ENCODE measurements around the gene SLC38A5. TPM values are rescaled to one million over a fixed set of nuclear protein-coding genes. Genes with fewer than 3 reads are reported as not detected.

Gene SLC38A5
- total RNA-seq, 4 donors from 2014 or later: 21.8 to 34.2 (median 25.4) TPM

DNA sequence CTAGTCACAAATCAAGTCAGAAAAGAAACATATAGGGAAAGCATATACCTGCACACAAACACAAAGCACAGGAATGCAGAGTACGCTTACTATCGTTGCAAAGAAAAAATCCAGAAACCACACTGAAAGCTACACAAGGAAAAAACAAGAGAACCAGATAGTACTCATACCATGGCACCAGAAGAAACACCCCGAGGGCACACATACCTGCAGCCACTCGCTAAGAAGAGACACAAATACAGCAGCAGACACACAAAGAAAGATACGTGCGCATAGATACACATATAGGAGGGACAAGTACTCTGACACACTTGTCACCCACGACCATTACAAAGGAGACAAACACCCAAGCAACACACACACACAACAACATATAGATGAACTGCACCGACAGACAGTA is 1.4 kb upstream of the SLC38A5 start:
- intact Hi-C loops (cut with DNase I; ENCODE audit: low total_unique reads): no loop called here
- no peak for DNase-seq (ENCODE audit: low spot score in 2 of 2)
- WGBS, 2 donors: 57 to 64% methylated on average over 8 of the region's 8 CpGs
- H3K4me3 ChIP-seq (ENCODE audit: low read depth, poor library complexity, severe bottlenecking): no peak overlapping the region
- TF ChIP-seq, protein P1, sequence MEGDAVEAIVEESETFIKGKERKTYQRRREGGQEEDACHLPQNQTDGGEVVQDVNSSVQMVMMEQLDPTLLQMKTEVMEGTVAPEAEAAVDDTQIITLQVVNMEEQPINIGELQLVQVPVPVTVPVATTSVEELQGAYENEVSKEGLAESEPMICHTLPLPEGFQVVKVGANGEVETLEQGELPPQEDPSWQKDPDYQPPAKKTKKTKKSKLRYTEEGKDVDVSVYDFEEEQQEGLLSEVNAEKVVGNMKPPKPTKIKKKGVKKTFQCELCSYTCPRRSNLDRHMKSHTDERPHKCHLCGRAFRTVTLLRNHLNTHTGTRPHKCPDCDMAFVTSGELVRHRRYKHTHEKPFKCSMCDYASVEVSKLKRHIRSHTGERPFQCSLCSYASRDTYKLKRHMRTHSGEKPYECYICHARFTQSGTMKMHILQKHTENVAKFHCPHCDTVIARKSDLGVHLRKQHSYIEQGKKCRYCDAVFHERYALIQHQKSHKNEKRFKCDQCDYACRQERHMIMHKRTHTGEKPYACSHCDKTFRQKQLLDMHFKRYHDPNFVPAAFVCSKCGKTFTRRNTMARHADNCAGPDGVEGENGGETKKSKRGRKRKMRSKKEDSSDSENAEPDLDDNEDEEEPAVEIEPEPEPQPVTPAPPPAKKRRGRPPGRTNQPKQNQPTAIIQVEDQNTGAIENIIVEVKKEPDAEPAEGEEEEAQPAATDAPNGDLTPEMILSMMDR (IDR thresholded peaks at IDR 0.05): no peak
- TF ChIP-seq POLR2A (IDR thresholded peaks at IDR 0.05): no peak

DNA sequence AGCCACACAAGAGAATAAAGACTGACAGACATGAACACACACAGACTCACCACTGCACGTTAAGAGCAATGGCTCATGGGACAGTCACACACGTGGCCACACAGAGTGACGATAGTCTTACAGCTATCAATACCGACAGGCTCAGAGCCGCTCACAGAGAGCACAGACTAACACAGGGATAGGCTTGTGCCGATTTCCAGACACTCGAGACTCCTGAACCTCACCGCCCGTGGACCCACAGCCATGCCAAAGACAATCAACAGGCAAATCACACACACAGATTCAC is 716 bp upstream of the SLC38A5 start:
- intact Hi-C loops (cut with DNase I; ENCODE audit: low total_unique reads): no loop called here
- 58 to 80% methylated on average over 9 of the region's 9 CpGs for WGBS, 2 donors
- no peak for DNase-seq (ENCODE audit: low spot score in 2 of 2)
- TF ChIP-seq, protein P1 (IDR thresholded peaks at IDR 0.05): no peak
- no peak for TF ChIP-seq POLR2A (IDR thresholded peaks at IDR 0.05)
- H3K4me3 ChIP-seq (ENCODE audit: low read depth, poor library complexity, severe bottlenecking): no peak overlapping the region

DNA sequence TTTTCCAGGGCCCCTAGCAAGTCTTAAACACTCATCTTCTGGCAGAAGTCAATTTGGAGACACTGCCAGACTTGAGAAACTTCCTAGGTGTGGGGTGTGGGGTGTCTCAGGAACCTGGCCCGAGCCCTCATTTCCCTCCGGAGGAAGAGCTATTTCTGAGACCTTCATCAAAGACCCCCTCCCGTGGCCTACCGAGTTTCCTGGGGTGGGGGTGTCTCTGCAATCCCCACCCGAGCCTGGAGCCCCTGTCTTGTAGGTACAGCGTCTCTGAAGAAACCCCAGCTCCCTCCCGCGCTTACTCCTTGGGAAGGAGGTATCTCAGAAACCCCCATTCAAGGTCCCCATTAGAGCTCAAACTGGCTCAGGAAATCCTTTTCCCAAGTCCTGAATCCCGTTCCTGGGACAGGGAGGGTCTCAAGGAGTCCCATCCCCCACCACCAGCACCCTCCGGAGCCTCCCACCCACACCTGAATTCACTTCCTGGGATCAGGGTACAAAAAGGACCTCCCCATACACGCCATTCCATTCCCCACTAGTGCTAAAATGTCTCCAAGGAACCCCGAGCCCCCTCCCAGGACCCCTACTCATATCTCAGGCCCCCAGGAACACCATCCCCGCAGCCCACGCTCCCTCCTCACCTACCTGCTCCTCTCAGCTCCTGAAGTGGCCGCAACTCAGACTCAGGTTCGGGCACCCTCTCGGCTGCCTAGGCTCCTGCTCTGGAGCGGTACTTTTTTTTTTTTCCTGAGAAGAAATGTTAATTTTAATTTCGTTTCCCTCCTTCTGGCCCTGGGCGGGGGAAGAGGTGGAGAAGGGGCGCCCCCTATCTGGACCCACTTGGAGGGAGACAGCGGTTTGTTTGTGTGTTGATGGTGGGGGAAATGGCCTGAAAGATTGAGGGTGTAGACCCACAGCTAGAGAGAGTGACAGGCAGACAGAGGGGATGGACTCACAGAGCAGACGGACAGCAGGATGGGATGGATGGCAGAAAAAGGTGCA is 1.1 kb downstream of the SLC38A5 start:
- no peak for DNase-seq (ENCODE audit: low spot score in 2 of 2)
- no peak overlapping the region for H3K4me3 ChIP-seq (ENCODE audit: low read depth, poor library complexity, severe bottlenecking)

DNA sequence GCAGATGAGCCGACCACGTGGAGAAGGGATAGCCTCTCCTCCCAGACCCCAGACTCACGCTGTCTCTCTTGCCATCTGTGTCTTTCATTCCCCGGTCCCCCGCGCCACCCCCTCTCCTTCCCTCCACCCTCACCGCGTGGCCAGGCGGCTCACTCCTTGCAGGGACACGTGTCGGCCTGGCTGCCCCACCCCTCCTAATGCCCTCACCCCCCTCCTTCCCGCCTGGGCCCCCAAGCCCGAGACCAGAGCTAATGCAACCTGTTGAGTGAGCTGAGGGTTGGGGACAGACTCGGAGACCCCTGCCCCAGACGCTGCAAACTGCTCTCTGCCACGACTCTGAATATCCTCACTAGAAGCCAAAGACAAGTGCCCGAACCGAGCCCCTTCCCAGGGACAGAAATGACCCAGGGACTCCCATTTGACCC is 1.8 kb downstream of the SLC38A5 start:
- intact Hi-C loops (cut with DNase I; ENCODE audit: low total_unique reads): no loop called here
- H3K4me3 ChIP-seq (ENCODE audit: low read depth, poor library complexity, severe bottlenecking): no peak overlapping the region
- no peak for DNase-seq (ENCODE audit: low spot score in 2 of 2)
- 11 to 30% methylated on average over 13 to 18 of the region's 18 CpGs for WGBS, 2 donors
- TF ChIP-seq, protein P1 (IDR thresholded peaks at IDR 0.05): no peak
- no peak for TF ChIP-seq POLR2A (IDR thresholded peaks at IDR 0.05)

More for the DNA sequence above, 1.1 kb downstream of the SLC38A5 start:
- intact Hi-C loops (cut with DNase I; ENCODE audit: low total_unique reads): no loop called here
- 20 to 49% methylated on average over 20 to 23 of the region's 23 CpGs for WGBS, 2 donors
- TF ChIP-seq, protein P1 (IDR thresholded peaks at IDR 0.05): no peak
- no peak for TF ChIP-seq POLR2A (IDR thresholded peaks at IDR 0.05)

DNA sequence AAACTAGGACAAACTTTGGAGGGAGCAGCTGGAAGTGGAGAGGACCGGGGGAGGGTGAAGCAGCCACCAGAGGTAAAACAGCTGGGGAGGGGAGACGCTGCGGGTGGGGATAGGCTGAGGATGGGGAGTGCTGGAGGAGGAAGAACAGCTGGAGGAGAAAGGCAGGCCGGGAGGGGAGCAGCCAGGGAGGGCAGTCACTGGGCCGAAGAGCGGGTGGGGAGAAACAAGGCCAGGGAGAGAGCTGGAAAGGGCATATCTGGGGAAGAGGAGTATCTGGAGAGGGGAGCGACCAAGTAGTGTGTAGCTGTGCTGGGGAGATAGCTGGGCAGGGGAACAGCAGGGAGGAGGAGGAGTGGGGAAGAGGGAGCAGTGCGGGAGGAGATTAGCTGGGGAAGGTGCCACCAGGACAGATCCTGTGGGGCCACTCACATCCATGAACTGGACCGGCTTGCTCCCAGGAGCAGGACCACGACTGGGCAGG is 2.7 kb downstream of the SLC38A5 start:
- DNase-seq (ENCODE audit: low spot score in 2 of 2): no peak
- TF ChIP-seq, protein P1 (IDR thresholded peaks at IDR 0.05): no peak
- no peak for TF ChIP-seq POLR2A (IDR thresholded peaks at IDR 0.05)
- intact Hi-C loops (cut with DNase I; ENCODE audit: low total_unique reads): no loop called here
- WGBS, 2 donors: 20 to 44% methylated on average over 9 to 10 of the region's 10 CpGs
- H3K4me3 ChIP-seq (ENCODE audit: low read depth, poor library complexity, severe bottlenecking): no peak overlapping the region

Data from lower leg skin (tissue), 4 donors.